K562 (cell line): ENCODE data around the gene AFF3. TPM values are rescaled to one million over a fixed set of nuclear protein-coding genes. Genes with fewer than 3 reads are reported as not detected.

Source experiments
- LEF1 ChIP-seq: fragments of 450-650 bp; IDR thresholded peaks from 2 replicates; pipeline ENCODE4 v1.6.1; 2016; ENCODE audit warnings: mild to moderate bottlenecking
- ZBTB40 ChIP-seq, 2 experiments: fragments of 450-650 bp in 1 of 2; sonication (generic) in 1 of 2; formaldehyde crosslinking in 1 of 2; IDR thresholded peaks; 2 replicates each; pipeline versions ENCODE4 v1.7.1 to v1.9.0; 2016 to 2022; ENCODE audit warnings: inconsistent platforms in 1 of 2, mild to moderate bottlenecking in 1 of 2, missing genetic modification reagents in 1 of 2
- ZFP91 ChIP-seq: sonication (generic); formaldehyde crosslinking; IDR thresholded peaks from 2 replicates; pipeline ENCODE4 v1.8.0; 2022; ENCODE audit warnings: mild to moderate bottlenecking, missing genetic modification reagents
- ZNF134 ChIP-seq: fragments of 250-450 bp; sonication (Bioruptor Pico); conservative IDR thresholded peaks from 2 replicates; pipeline ENCODE4 v1.4.0; 2020
- polyA plus RNA-seq, 8 experiments: library from polyadenylated mRNA; depleted of rRNA in 4 of 8; stranded (reverse) in 5 of 8; unstranded in 3 of 8; fragments of >200 nt; fragmentation: Nextera tagmentation in 2 of 8; fragmentation: Illumina TruSeq in 1 of 8; extraction: Ambion mirVana in 2 of 8; extraction: Trizol in 1 of 8; gene quantifications; 2 replicates each; pipeline versions ENCODE4 v1.2.1 to v1.2.3, GENCODE V29; 2011 to 2014; ENCODE audit warnings: inconsistent platforms in 1 of 8, missing spikeins in 1 of 8
- total RNA-seq, 7 experiments: library from RNA; depleted of rRNA in 6 of 7; stranded (reverse); fragments of >200 nt in 6 of 7; fragmentation: Illumina TruSeq in 2 of 7; extraction: Trizol in 2 of 7; gene quantifications; 2 replicates each; pipeline versions ENCODE4 v1.2.1 to v1.2.3, GENCODE V29; 2011 to 2021; ENCODE audit warnings: low replicate concordance in 1 of 7

AFF3 gene
- total and polyA plus RNA-seq, 9 of the 15 experiments (the other 6 are each of a cell fraction or from before 2014, with no cell fraction given) = 0.02 to 0.11 TPM; not detected in 7

- TF ChIP-seq ZBTB40 (IDR thresholded peaks at IDR 0.05) (no peak), ZBTB40 (CRISPR knock-in tag; IDR thresholded peaks at IDR 0.05) (no peak), LEF1 (no peak), ZFP91 (no peak), ZNF134 (CRISPR knock-in tag) (no peak)
These were observed 101.5 kb downstream of the AFF3 start (continued) for GRCh38 chr2:100040906-100041305.
